ENCODE results near the gene LDLRAP1. TPM values are rescaled to one million over a fixed set of nuclear protein-coding genes. Genes with fewer than 3 reads are reported as not detected.
"Not testable (repeated sequence)": the region's sequence is repeated elsewhere in the genome, so short reads cannot be mapped to it uniquely, and the experiment has no call there.

Gene LDLRAP1
- total RNA-seq, 2 experiments from 2014 or later, result 11.9 to 14.8 TPM

- DNase-seq; H3K9me3 Mint-ChIP-seq; POLR2A ChIA-PET; CTCF ChIA-PET; intact Hi-C loops (cut with micrococcal nuclease); H3K4me3 Mint-ChIP-seq; H3K27me3 Mint-ChIP-seq; H3K36me3 Mint-ChIP-seq; H3K27ac Mint-ChIP-seq: not testable (repeated sequence)
- H3K4me1 Mint-ChIP-seq (ENCODE audit: low read depth), result peaks cover 13% of the 10 kb centered on the region
Observed at GRCh38 chr1:25588786-25589185, 45.4 kb downstream of the LDLRAP1 start.

GRCh38 chr1:25590096-25590824 is 46.9 kb downstream of the LDLRAP1 start:
- no peak overlapping the region for H3K4me3 Mint-ChIP-seq
- no peak overlapping the region for H3K27ac Mint-ChIP-seq
- ChIA-PET CTCF (no interaction called here), POLR2A (no interaction called here)
- H3K4me1 Mint-ChIP-seq (ENCODE audit: low read depth), result peaks cover 13% of the 10 kb centered on the region
- no peak for DNase-seq
- no peaks in the 10 kb centered on the region for H3K27me3 Mint-ChIP-seq
- no peaks in the 10 kb centered on the region for H3K36me3 Mint-ChIP-seq
- no peaks in the 10 kb centered on the region for H3K9me3 Mint-ChIP-seq
- intact Hi-C loops (cut with micrococcal nuclease), result no loop called here

- no peak overlapping the region for H3K27ac Mint-ChIP-seq
- intact Hi-C loops (cut with micrococcal nuclease), result no loop called here
- H3K27me3 Mint-ChIP-seq, result no peaks in the 10 kb centered on the region
- no peak for DNase-seq
- no peak overlapping the region for H3K4me3 Mint-ChIP-seq
- CTCF ChIA-PET, result no interaction called here
- no peaks in the 10 kb centered on the region for H3K36me3 Mint-ChIP-seq
- POLR2A ChIA-PET, result no interaction called here
- peaks cover 7% of the 10 kb centered on the region for H3K4me1 Mint-ChIP-seq (ENCODE audit: low read depth)
- H3K9me3 Mint-ChIP-seq, result peaks cover 2% of the 10 kb centered on the region
Observed at GRCh38 chr1:25593861-25594260, 50.5 kb downstream of the LDLRAP1 start.

- no peaks in the 10 kb centered on the region for H3K36me3 Mint-ChIP-seq
- CTCF ChIA-PET, result no interaction called here
- H3K4me1 Mint-ChIP-seq (ENCODE audit: low read depth), result peaks cover 7% of the 10 kb centered on the region
- intact Hi-C loops (cut with micrococcal nuclease), result no loop called here
- no peak overlapping the region for H3K4me3 Mint-ChIP-seq
- H3K27ac Mint-ChIP-seq, result no peak overlapping the region
- no peaks in the 10 kb centered on the region for H3K27me3 Mint-ChIP-seq
- POLR2A ChIA-PET, result no interaction called here
- peaks cover 6% of the 10 kb centered on the region for H3K9me3 Mint-ChIP-seq
- DNase-seq, result no peak
Observed at GRCh38 chr1:25594971-25595370, 51.6 kb downstream of the LDLRAP1 start.

GRCh38 chr1:25596641-25597040 is 53.2 kb downstream of the LDLRAP1 start:
- H3K9me3 Mint-ChIP-seq; H3K27me3 Mint-ChIP-seq; H3K4me1 Mint-ChIP-seq (ENCODE audit: low read depth); intact Hi-C loops (cut with micrococcal nuclease); DNase-seq; POLR2A ChIA-PET; H3K27ac Mint-ChIP-seq; H3K4me3 Mint-ChIP-seq; H3K36me3 Mint-ChIP-seq: not testable (repeated sequence)
- CTCF ChIA-PET, result interaction anchor here (1.1 to 1.8 kb wide), 2 partner anchors 12 to 24 kb away, joined by 3 to 5 read pairs; no protein-coding TSS in a partner anchor

GRCh38 chr1:25598879-25599278 is 55.5 kb downstream of the LDLRAP1 start:
- H3K36me3 Mint-ChIP-seq, result no peaks in the 10 kb centered on the region
- peaks cover 6% of the 10 kb centered on the region for H3K9me3 Mint-ChIP-seq
- POLR2A ChIA-PET, result no interaction called here
- no peak for DNase-seq
- CTCF ChIA-PET, result interaction anchor here (0.9 to 1.0 kb wide), 3 partner anchors 199 to 372 kb away, joined by 3 read pairs; no protein-coding TSS in a partner anchor
- no peaks in the 10 kb centered on the region for H3K4me1 Mint-ChIP-seq (ENCODE audit: low read depth)
- H3K4me3 Mint-ChIP-seq, result no peak overlapping the region
- no peaks in the 10 kb centered on the region for H3K27me3 Mint-ChIP-seq
- intact Hi-C loops (cut with micrococcal nuclease), result no loop called here
- H3K27ac Mint-ChIP-seq, result no peak overlapping the region

- Mint-ChIP-seq H3K27me3 (no peaks in the 10 kb centered on the region), H3K27ac (no peak overlapping the region), H3K9me3 (peaks cover 6% of the 10 kb centered on the region), H3K4me1 (ENCODE audit: low read depth) (no peaks in the 10 kb centered on the region), H3K4me3 (no peak overlapping the region), H3K36me3 (no peaks in the 10 kb centered on the region)
- DNase-seq, result no peak
- POLR2A ChIA-PET, result interaction anchor here (0.6 kb wide), 1 partner anchor 353 kb away, joined by 4 read pairs; the partner anchor contains the start of gene RSRP1
- CTCF ChIA-PET, result no interaction called here
- intact Hi-C loops (cut with micrococcal nuclease), result no loop called here
Observed at GRCh38 chr1:25599969-25600610, 56.7 kb downstream of the LDLRAP1 start.

GRCh38 chr1:25600971-25601699 is 57.7 kb downstream of the LDLRAP1 start:
- intact Hi-C loops (cut with micrococcal nuclease); POLR2A ChIA-PET: not testable (repeated sequence)

GRCh38 chr1:25603779-25604538 is 60.6 kb downstream of the LDLRAP1 start:
- H3K9me3 Mint-ChIP-seq; H3K4me3 Mint-ChIP-seq; H3K36me3 Mint-ChIP-seq; intact Hi-C loops (cut with micrococcal nuclease); CTCF ChIA-PET; H3K27me3 Mint-ChIP-seq; H3K4me1 Mint-ChIP-seq (ENCODE audit: low read depth); H3K27ac Mint-ChIP-seq; POLR2A ChIA-PET; DNase-seq: not testable (repeated sequence)

More at GRCh38 chr1:25600971-25601699, 57.7 kb downstream of the LDLRAP1 start:
- H3K36me3 Mint-ChIP-seq; H3K4me3 Mint-ChIP-seq; H3K9me3 Mint-ChIP-seq; CTCF ChIA-PET; DNase-seq; H3K4me1 Mint-ChIP-seq (ENCODE audit: low read depth); H3K27me3 Mint-ChIP-seq; H3K27ac Mint-ChIP-seq: not testable (repeated sequence)

GRCh38 chr1:25607123-25607522 is 63.7 kb downstream of the LDLRAP1 start:
- no peak overlapping the region for H3K27ac Mint-ChIP-seq
- POLR2A ChIA-PET, result no interaction called here
- H3K27me3 Mint-ChIP-seq, result peaks cover 1% of the 10 kb centered on the region

GRCh38 chr1:25608488-25609178 is 65.2 kb downstream of the LDLRAP1 start:
- no peak overlapping the region for H3K27ac Mint-ChIP-seq
- DNase-seq, result peak; percentile 93
- ChIA-PET POLR2A (interaction anchor here (0.9 kb wide), 1 partner anchor 88 kb away, joined by 3 read pairs; no protein-coding TSS in a partner anchor), CTCF (interaction anchor here (0.7 to 3.9 kb wide), 21 partner anchors 11 to 213 kb away, joined by 3 to 33 read pairs (median 6); partner anchors contain the start of gene MTFR1L)
- intact Hi-C loops (cut with micrococcal nuclease), result loop anchor here (5.0 kb wide), 1 partner anchor 66 kb away; the partner anchor contains the start of gene LDLRAP1
- H3K4me3 Mint-ChIP-seq, result no peak overlapping the region
- peaks cover 1% of the 10 kb centered on the region for H3K27me3 Mint-ChIP-seq
- peaks cover 6% of the 10 kb centered on the region for H3K4me1 Mint-ChIP-seq (ENCODE audit: low read depth)
- H3K9me3 Mint-ChIP-seq, result no peaks in the 10 kb centered on the region
- H3K36me3 Mint-ChIP-seq, result no peaks in the 10 kb centered on the region

More at GRCh38 chr1:25607123-25607522, 63.7 kb downstream of the LDLRAP1 start:
- peaks cover 6% of the 10 kb centered on the region for H3K4me1 Mint-ChIP-seq (ENCODE audit: low read depth)
- H3K4me3 Mint-ChIP-seq, result no peak overlapping the region
- no peaks in the 10 kb centered on the region for H3K9me3 Mint-ChIP-seq
- DNase-seq, result no peak
- intact Hi-C loops (cut with micrococcal nuclease), result loop anchor here (5.0 kb wide), 1 partner anchor 65 kb away; the partner anchor contains the start of gene LDLRAP1
- CTCF ChIA-PET, result interaction anchor here (0.7 to 3.4 kb wide), 4 partner anchors 12 to 191 kb away, joined by 3 to 21 read pairs (median 4); no protein-coding TSS in a partner anchor
- H3K36me3 Mint-ChIP-seq, result no peaks in the 10 kb centered on the region

All from activated CD4-positive, alpha-beta memory T cell treated with anti-CD3 and anti-CD28 coated beads for 36 hours (primary cell).